OCI-M2 (cell line): Measurements from ENCODE around the gene TMEM45A.

ENCODE experiments used
- DNase-seq: peaks from one replicate; lab custom pipeline; 2025; ENCODE audit not compliant: unreplicated experiment; lab: John Stamatoyannopoulos, UW

Gene TMEM45A

GRCh38 chr3:100609963-100610362 is 117.5 kb downstream of the TMEM45A start:
- DNase-seq, result no peak

- no peak for DNase-seq
These were observed 118.8 kb downstream of the TMEM45A start for GRCh38 chr3:100611221-100611620.

DNA sequence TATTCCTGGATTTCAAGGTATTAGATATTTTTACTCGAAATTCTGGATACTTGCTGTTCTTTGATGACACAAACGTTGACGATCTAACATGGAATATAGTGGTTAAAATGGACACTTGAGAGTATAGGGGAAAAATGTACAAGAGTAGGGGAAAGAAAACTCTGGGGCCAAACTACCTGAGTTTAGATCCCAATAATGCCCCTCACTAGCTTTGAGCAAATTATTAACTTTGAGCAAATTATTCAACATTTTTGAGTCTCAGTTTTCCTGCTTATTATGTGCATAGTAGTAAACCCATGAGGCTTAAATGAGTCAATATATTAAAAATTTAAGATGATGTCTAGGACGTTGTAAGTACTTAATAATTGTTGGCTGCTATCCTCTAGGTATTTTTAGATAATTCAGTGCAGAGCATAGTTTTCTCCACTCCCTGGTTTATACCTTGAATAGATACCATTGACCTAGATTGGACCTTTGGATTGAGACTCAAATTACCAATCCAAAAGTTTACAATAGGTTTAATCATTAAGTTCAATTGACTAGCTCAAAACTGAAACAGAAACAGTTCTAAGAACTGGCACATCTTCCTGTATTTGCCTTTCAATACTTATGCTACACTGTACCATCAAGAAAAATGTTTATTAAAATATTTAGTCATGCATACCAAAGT is 121.4 kb downstream of the TMEM45A start:
- no peak for DNase-seq

GRCh38 chr3:100614941-100615340 is 122.5 kb downstream of the TMEM45A start:
- no peak for DNase-seq

DNA sequence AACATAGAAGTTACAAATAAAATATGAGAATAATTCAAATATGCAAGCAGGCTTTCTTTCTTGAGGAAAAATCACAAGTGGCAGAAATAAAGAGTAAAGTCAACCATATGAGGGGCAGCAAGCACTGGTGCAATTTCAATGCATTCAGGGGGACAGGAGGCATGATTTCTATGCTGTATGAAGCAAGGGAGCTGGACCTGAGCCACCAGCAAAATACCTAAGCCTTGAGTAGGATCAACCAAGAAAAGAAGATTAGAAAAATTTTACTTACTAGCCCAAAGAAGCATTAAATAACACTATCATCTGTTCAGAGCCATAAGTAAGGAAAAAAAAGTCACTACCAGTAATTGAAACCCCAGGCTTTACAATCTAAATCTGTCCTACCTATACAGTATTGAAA is 123.3 kb downstream of the TMEM45A start:
- DNase-seq, result no peak

- no peak for DNase-seq
These were observed 128.8 kb downstream of the TMEM45A start for GRCh38 chr3:100621251-100621650.
